A172 (cell line): ENCODE measurements around the gene PAQR7. TPM values are rescaled to one million over a fixed set of nuclear protein-coding genes. Genes with fewer than 3 reads are reported as not detected.
"Not testable (repeated sequence)": the region's sequence is repeated elsewhere in the genome, so short reads cannot be mapped to it uniquely, and the experiment has no call there.

Experiments used
- DNase-seq: peaks from one replicate; pipeline ENCODE4 v3.0.0-alpha.2; 2015; ENCODE audit warnings: low spot score
- total RNA-seq: library from RNA; depleted of rRNA; stranded (reverse); fragments of >200 nt; shearing (Covaris generic); gene quantifications from 2 replicates; pipeline ENCODE4 v1.2.3, GENCODE V29; 2014

The PAQR7 gene
- total RNA-seq, 1 experiment from 2014 or later, result 0.19 TPM

GRCh38 chr1:25845664-25846063 is 29.8 kb downstream of the PAQR7 start:
- DNase-seq, result no peak

GRCh38 chr1:25844536-25845337 is 30.8 kb downstream of the PAQR7 start:
- no peak for DNase-seq

GRCh38 chr1:25843483-25843882 is 32.0 kb downstream of the PAQR7 start:
- DNase-seq, result no peak

GRCh38 chr1:25839808-25840207 is 35.7 kb downstream of the PAQR7 start:
- not testable (repeated sequence) for DNase-seq

- no peak for DNase-seq
Measured at GRCh38 chr1:25837262-25837875, 38.1 kb downstream of the PAQR7 start.

GRCh38 chr1:25836695-25837094 is 38.8 kb downstream of the PAQR7 start:
- DNase-seq, result no peak

GRCh38 chr1:25834894-25835293 is 40.6 kb downstream of the PAQR7 start:
- DNase-seq, result no peak

- DNase-seq, result no peak
Measured at GRCh38 chr1:25833158-25833557, 42.4 kb downstream of the PAQR7 start.

GRCh38 chr1:25832336-25833037 is 43.0 kb downstream of the PAQR7 start:
- no peak for DNase-seq

- no peak for DNase-seq
Measured at GRCh38 chr1:25831569-25832196, 43.8 kb downstream of the PAQR7 start.

GRCh38 chr1:25829046-25829445 is 46.5 kb downstream of the PAQR7 start:
- no peak for DNase-seq

- no peak for DNase-seq
Measured at GRCh38 chr1:25828491-25828890, 47.0 kb downstream of the PAQR7 start.

- no peak for DNase-seq
Measured at GRCh38 chr1:25826571-25826970, 48.9 kb downstream of the PAQR7 start.

GRCh38 chr1:25825605-25826004 is 49.9 kb downstream of the PAQR7 start:
- no peak for DNase-seq

GRCh38 chr1:25821630-25822091 is 53.8 kb downstream of the PAQR7 start:
- no peak for DNase-seq

- no peak for DNase-seq
Measured at GRCh38 chr1:25821112-25821476, 54.4 kb downstream of the PAQR7 start.

- no peak for DNase-seq
Measured at GRCh38 chr1:25820247-25821111, 55.0 kb downstream of the PAQR7 start.

- peak; percentile 49 for DNase-seq
Measured at GRCh38 chr1:25819491-25820246, 55.8 kb downstream of the PAQR7 start, which contains the start of gene MTFR1L. Gene MTFR1L (plus strand): TSS chr1:25819954. CDS start chr1:25823105, 3,151 bp downstream.

- no peak for DNase-seq
Measured at GRCh38 chr1:25818569-25818968, 56.9 kb downstream of the PAQR7 start.

- no peak for DNase-seq
Measured at GRCh38 chr1:25817840-25818501, 57.5 kb downstream of the PAQR7 start.
